ENCODE measurements around the gene SLC35G2.

Gene SLC35G2

GRCh38 chr3:136818191-136818768, 646 bp upstream of the SLC35G2 start:
- no peaks in the 10 kb centered on the region for H3K4me1 ChIP-seq (ENCODE audit: low read length)
- H3K27me3 ChIP-seq (replicated peaks; ENCODE audit: insufficient read depth, low read length), result peaks cover 14% of the 10 kb centered on the region
- no peak for DNase-seq
- peak overlapping the region; percentile 63; the same call in 1 of the 2 replicates for H2AFZ ChIP-seq (ENCODE audit: low read length)
- H3K9me2 ChIP-seq (replicated peaks; ENCODE audit: insufficient read depth, low read length), result no peaks in the 10 kb centered on the region
- no peaks in the 10 kb centered on the region for H3K79me2 ChIP-seq (ENCODE audit: low read length)
- H3K9ac ChIP-seq (ENCODE audit: low read length), result no peak overlapping the region
- H3K36me3 ChIP-seq (replicated peaks; ENCODE audit: insufficient read depth, low read length), result no peaks in the 10 kb centered on the region
- H3F3A ChIP-seq (ENCODE audit: insufficient read depth, low read length), result no peaks in the 10 kb centered on the region
- TF ChIP-seq EZH2 (optimal IDR thresholded peaks at IDR 0.05; ENCODE audit: low read depth, low read length), result no peak
- H4K20me1 ChIP-seq (ENCODE audit: insufficient read depth, low read length), result no peaks in the 10 kb centered on the region
- peak overlapping the region; percentile 52 for H3K4me3 ChIP-seq (ENCODE audit: low read length)
- H3K27ac ChIP-seq (ENCODE audit: low read length), result no peak overlapping the region
- no peaks in the 10 kb centered on the region for H3K9me3 ChIP-seq (replicated peaks; ENCODE audit: insufficient read depth, low read length)
- peak overlapping the region; percentile 88 for H3K4me2 ChIP-seq (ENCODE audit: low read depth, low read length)

GRCh38 chr3:136819392-136819730, 435 bp downstream of the SLC35G2 start:
- H3K27me3 ChIP-seq (replicated peaks; ENCODE audit: insufficient read depth, low read length), result peaks cover 14% of the 10 kb centered on the region
- no peak overlapping the region for H3K9ac ChIP-seq (ENCODE audit: low read length)
- peak overlapping the region; percentile 88 for H3K4me2 ChIP-seq (ENCODE audit: low read depth, low read length)
- no peaks in the 10 kb centered on the region for H3K9me2 ChIP-seq (replicated peaks; ENCODE audit: insufficient read depth, low read length)
- H4K20me1 ChIP-seq (ENCODE audit: insufficient read depth, low read length), result no peaks in the 10 kb centered on the region
- no peaks in the 10 kb centered on the region for H3K79me2 ChIP-seq (ENCODE audit: low read length)
- H3K4me3 ChIP-seq (ENCODE audit: low read length), result peak overlapping the region; percentile 52
- H2AFZ ChIP-seq (ENCODE audit: low read length), result peak overlapping the region; percentile 63
- H3K9me3 ChIP-seq (replicated peaks; ENCODE audit: insufficient read depth, low read length), result no peaks in the 10 kb centered on the region
- H3K27ac ChIP-seq (ENCODE audit: low read length), result no peak overlapping the region
- no peaks in the 10 kb centered on the region for H3F3A ChIP-seq (ENCODE audit: insufficient read depth, low read length)
- TF ChIP-seq EZH2phosphoT487 (IDR thresholded peaks at IDR 0.05; ENCODE audit: low read length), result no peak
- no peak for TF ChIP-seq EZH2 (optimal IDR thresholded peaks at IDR 0.05; ENCODE audit: low read depth, low read length)
- TF ChIP-seq, protein P1, sequence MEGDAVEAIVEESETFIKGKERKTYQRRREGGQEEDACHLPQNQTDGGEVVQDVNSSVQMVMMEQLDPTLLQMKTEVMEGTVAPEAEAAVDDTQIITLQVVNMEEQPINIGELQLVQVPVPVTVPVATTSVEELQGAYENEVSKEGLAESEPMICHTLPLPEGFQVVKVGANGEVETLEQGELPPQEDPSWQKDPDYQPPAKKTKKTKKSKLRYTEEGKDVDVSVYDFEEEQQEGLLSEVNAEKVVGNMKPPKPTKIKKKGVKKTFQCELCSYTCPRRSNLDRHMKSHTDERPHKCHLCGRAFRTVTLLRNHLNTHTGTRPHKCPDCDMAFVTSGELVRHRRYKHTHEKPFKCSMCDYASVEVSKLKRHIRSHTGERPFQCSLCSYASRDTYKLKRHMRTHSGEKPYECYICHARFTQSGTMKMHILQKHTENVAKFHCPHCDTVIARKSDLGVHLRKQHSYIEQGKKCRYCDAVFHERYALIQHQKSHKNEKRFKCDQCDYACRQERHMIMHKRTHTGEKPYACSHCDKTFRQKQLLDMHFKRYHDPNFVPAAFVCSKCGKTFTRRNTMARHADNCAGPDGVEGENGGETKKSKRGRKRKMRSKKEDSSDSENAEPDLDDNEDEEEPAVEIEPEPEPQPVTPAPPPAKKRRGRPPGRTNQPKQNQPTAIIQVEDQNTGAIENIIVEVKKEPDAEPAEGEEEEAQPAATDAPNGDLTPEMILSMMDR (IDR thresholded peaks at IDR 0.05; ENCODE audit: low read length), result no peak
- no peak for DNase-seq
- H3K36me3 ChIP-seq (replicated peaks; ENCODE audit: insufficient read depth, low read length), result no peaks in the 10 kb centered on the region
- no peaks in the 10 kb centered on the region for H3K4me1 ChIP-seq (ENCODE audit: low read length)

- no peaks in the 10 kb centered on the region for H3K79me2 ChIP-seq (ENCODE audit: low read length)
- no peaks in the 10 kb centered on the region for H3F3A ChIP-seq (ENCODE audit: insufficient read depth, low read length)
Observed at GRCh38 chr3:136819731-136820679, 1.1 kb downstream of the SLC35G2 start.

More at GRCh38 chr3:136819731-136820679, 1.1 kb downstream of the SLC35G2 start:
- peak overlapping the region; percentile 88; the same call in 1 of the 2 replicates for H3K4me2 ChIP-seq (ENCODE audit: low read depth, low read length)
- H2AFZ ChIP-seq (ENCODE audit: low read length), result peak overlapping the region; percentile 63
- no peak for DNase-seq
- H3K4me3 ChIP-seq (ENCODE audit: low read length), result no peak overlapping the region
- no peaks in the 10 kb centered on the region for H3K9me3 ChIP-seq (replicated peaks; ENCODE audit: insufficient read depth, low read length)
- no peaks in the 10 kb centered on the region for H3K4me1 ChIP-seq (ENCODE audit: low read length)
- no peak overlapping the region for H3K27ac ChIP-seq (ENCODE audit: low read length)
- no peaks in the 10 kb centered on the region for H4K20me1 ChIP-seq (ENCODE audit: insufficient read depth, low read length)
- H3K9ac ChIP-seq (ENCODE audit: low read length), result no peak overlapping the region
- TF ChIP-seq, protein P1 (IDR thresholded peaks at IDR 0.05; ENCODE audit: low read length), result no peak
- H3K27me3 ChIP-seq (replicated peaks; ENCODE audit: insufficient read depth, low read length), result peaks cover 14% of the 10 kb centered on the region
- no peaks in the 10 kb centered on the region for H3K36me3 ChIP-seq (replicated peaks; ENCODE audit: insufficient read depth, low read length)
- no peaks in the 10 kb centered on the region for H3K9me2 ChIP-seq (replicated peaks; ENCODE audit: insufficient read depth, low read length)
